HFFc6 (cell line): ENCODE results near the gene SYT2. TPM values are rescaled to one million over a fixed set of nuclear protein-coding genes. Genes with fewer than 3 reads are reported as not detected.
"Not testable (repeated sequence)": the region's sequence is repeated elsewhere in the genome, so short reads cannot be mapped to it uniquely, and the experiment has no call there.

ENCODE experiments used
- DNase-seq: peaks from one replicate; pipeline ENCODE4 v3.0.0-alpha.2; 2018
- H3K27ac Mint-ChIP-seq: 2 replicates; pipeline ENCODE4 v1.8.0; 2020; ENCODE audit warnings: mild to moderate bottlenecking, mixed read lengths
- H3K27me3 Mint-ChIP-seq: 2 replicates; pipeline ENCODE4 v1.8.0; 2021; ENCODE audit warnings: mild to moderate bottlenecking, moderate library complexity, mixed read lengths; ENCODE audit not compliant: insufficient read depth
- H3K36me3 Mint-ChIP-seq: 2 replicates; pipeline ENCODE4 v1.8.0; 2021; ENCODE audit warnings: low read depth, mixed read lengths
- H3K4me1 Mint-ChIP-seq: 2 replicates; pipeline ENCODE4 v1.8.0; 2020; ENCODE audit warnings: low read depth, mixed read lengths
- H3K4me3 Mint-ChIP-seq: 2 replicates; pipeline ENCODE4 v1.8.0; 2020; ENCODE audit warnings: mild to moderate bottlenecking, moderate library complexity, mixed read lengths
- H3K9me3 Mint-ChIP-seq: 2 replicates; pipeline ENCODE4 v1.8.0; 2020; ENCODE audit warnings: mild to moderate bottlenecking, mixed read lengths
- CTCF ChIP-seq: fragments of 200-600 bp; sonication (generic); IDR thresholded peaks from 2 replicates; pipeline ENCODE4 v1.5.0; 2021; ENCODE audit warnings: antibody characterized with exemption, mild to moderate bottlenecking
- total RNA-seq, 6 experiments: library from RNA; stranded (reverse); fragmentation: NEBNext Ultra II Directional; extraction: Animal tissue kit (Norgen Biotek cat#: 25700); gene quantifications; 2 replicates in 1 of 6; 3 replicates in 5 of 6; pipeline ENCODE4 v1.2.3, GENCODE V29; 2021

The SYT2 gene
- total RNA-seq, 6 experiments from 2014 or later: 0.03 TPM; not detected in 5

DNA sequence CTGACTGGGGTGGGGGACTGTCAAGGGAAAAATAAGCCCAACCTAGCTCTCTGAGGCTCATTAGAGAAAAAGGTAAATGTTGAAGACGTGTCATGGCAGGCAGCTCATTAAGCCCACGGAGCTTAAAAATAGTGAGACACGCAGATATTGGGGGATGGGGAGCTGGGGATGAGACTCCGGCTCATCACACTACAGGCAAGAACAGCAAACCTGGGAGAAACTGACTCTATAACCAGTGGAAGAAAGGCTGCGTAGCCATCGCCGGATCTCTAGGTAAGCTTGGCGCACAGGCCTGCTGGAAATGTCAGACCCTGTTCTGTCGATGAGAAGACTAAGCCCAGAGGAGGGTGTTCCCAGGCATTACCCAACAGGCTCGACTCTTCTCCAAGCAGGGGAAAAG lies 78.0 kb downstream of the SYT2 start:
- no peak overlapping the region for H3K4me3 Mint-ChIP-seq
- no peak overlapping the region for H3K27ac Mint-ChIP-seq
- H3K27me3 Mint-ChIP-seq: peaks cover 49% of the 10 kb centered on the region
- no peaks in the 10 kb centered on the region for H3K9me3 Mint-ChIP-seq
- no peaks in the 10 kb centered on the region for H3K4me1 Mint-ChIP-seq
- TF ChIP-seq CTCF: no peak
- no peak for DNase-seq
- no peaks in the 10 kb centered on the region for H3K36me3 Mint-ChIP-seq

DNA sequence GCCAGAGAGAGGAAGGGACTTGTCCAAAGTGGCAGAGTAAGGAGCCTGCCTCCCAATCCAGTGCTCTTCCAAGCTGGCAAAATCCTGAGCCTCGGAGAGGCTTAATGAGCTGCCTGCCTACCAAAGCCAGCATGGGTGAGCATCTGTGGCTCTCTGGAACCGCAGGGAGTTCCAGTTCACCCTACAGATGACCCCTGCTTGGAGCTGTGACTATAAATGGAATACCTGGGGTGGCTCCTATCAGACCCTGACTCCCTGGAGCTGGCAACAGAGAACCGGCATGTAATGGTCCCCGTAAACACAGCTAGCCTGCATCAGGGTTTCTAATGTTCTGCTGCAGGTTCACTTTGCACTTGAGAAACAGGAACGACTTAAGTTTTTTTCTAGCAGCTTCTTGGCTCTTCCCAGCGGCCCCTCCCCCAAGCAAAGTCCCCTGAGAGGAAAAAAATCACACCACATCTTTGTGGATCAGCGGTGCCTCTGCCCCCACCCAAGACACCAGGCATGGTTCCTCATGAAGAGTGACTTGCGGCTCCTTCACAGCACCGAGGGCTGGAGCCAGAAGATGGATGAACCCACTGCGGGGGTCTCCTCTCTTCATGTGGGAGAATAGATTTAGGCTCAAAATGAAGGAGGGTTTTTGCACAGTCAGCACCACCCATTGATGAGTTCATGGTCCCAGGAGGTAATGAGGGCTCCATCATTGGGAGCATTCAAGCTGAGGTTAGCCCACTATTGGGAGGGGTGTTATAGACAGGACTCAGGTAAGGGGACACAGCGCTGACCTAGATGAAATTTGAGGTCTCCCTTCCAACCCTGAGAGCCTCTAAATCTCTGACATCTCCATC lies 79.0 kb downstream of the SYT2 start:
- Mint-ChIP-seq H3K36me3 (no peaks in the 10 kb centered on the region), H3K27ac (no peak overlapping the region), H3K4me1 (no peaks in the 10 kb centered on the region), H3K4me3 (no peak overlapping the region), H3K9me3 (no peaks in the 10 kb centered on the region), H3K27me3 (peaks cover 40% of the 10 kb centered on the region)
- TF ChIP-seq CTCF: no peak
- no peak for DNase-seq

- Mint-ChIP-seq H3K36me3 (no peaks in the 10 kb centered on the region), H3K27ac (no peak overlapping the region), H3K4me1 (no peaks in the 10 kb centered on the region), H3K9me3 (no peaks in the 10 kb centered on the region), H3K4me3 (no peak overlapping the region), H3K27me3 (peaks cover 34% of the 10 kb centered on the region)
- TF ChIP-seq CTCF: no peak
- DNase-seq: no peak
These were observed 79.7 kb downstream of the SYT2 start for GRCh38 chr1:202630541-202630940.

GRCh38 chr1:202630096-202630495 lies 80.2 kb downstream of the SYT2 start:
- peaks cover 32% of the 10 kb centered on the region for H3K27me3 Mint-ChIP-seq
- not testable (repeated sequence) for H3K27ac Mint-ChIP-seq, H3K4me1 Mint-ChIP-seq, DNase-seq, H3K36me3 Mint-ChIP-seq, H3K4me3 Mint-ChIP-seq, H3K9me3 Mint-ChIP-seq

DNA sequence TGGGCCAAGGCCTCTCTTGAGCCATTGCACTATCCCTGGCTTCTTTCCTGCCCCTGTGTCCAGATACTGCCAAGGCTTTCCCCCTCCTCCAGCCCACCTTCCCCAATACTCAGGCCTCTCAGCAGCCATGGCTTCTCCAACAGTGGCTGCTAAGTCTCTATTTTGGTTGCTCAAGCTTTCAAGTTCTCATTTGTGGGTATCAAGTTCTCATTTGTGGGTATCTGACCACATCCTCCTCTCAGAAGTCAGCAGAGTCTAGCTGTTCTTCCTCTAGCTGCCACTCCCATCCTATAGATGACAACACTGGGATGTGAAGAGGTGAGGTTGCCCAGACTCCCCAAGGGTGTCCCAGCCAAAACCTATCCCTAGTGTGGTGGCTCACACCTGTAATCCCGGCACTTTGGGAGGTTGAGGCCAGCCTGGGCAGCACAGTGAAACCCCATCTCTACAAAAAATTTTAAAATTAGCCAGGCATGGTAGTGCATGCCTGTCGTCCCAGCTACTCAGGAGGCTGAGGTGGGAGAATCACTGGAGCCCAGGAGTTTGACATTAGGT lies 80.9 kb downstream of the SYT2 start:
- peaks cover 32% of the 10 kb centered on the region for H3K27me3 Mint-ChIP-seq
- not testable (repeated sequence) for DNase-seq, H3K36me3 Mint-ChIP-seq, H3K4me1 Mint-ChIP-seq, H3K4me3 Mint-ChIP-seq, H3K27ac Mint-ChIP-seq, H3K9me3 Mint-ChIP-seq

DNA sequence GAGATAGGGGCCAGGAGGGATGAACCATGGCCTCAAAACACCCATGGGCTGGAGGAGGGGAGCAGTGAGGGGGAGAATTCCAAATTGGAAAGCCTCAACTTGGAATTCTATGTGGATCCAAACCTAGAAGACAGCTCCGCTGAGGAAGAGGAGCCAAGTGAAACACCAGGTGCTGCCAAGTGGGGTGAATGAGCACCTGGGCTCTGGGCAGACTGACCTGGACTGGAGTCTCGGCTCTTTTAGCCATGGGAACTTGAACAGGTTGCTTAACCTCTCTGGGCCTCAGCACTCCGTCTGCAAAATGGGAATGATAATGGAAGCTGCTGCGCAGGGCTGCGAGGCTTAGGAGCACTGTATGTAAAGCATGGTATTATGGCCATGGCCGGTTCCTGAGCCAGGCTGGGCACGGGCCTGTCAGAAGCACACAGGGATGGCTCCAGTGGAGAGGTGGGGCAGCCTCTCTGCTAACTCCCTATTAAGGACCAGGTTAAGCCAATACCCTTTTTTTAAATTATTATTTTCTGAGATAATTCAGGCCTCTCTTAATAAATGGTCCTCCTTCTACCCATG lies 81.5 kb downstream of the SYT2 start:
- no peaks in the 10 kb centered on the region for H3K9me3 Mint-ChIP-seq
- no peak for DNase-seq
- H3K27me3 Mint-ChIP-seq: peaks cover 32% of the 10 kb centered on the region

More for the DNA sequence above, 81.5 kb downstream of the SYT2 start:
- H3K4me3 Mint-ChIP-seq: no peak overlapping the region
- H3K36me3 Mint-ChIP-seq: no peaks in the 10 kb centered on the region
- no peak for TF ChIP-seq CTCF
- H3K27ac Mint-ChIP-seq: no peak overlapping the region
- no peaks in the 10 kb centered on the region; the same call in 1 of the 2 replicates for H3K4me1 Mint-ChIP-seq
